Measurements from ENCODE around the gene SBF2. TPM values are rescaled to one million over a fixed set of nuclear protein-coding genes. Genes with fewer than 3 reads are reported as not detected.

SBF2 gene
- polyA plus RNA-seq, 1 donor from 2014 or later: 53.4 TPM

- H3K79me2 ChIP-seq (replicated peaks; ENCODE audit: insufficient read depth, low read length): no peaks in the 10 kb centered on the region
- no peaks in the 10 kb centered on the region for H4K20me1 ChIP-seq (ENCODE audit: insufficient read depth)
- no peaks in the 10 kb centered on the region for H3F3A ChIP-seq (ENCODE audit: insufficient read depth, low read length, poor library complexity, severe bottlenecking)
- no peak overlapping the region for H3K4me2 ChIP-seq (ENCODE audit: low read length)
- TF ChIP-seq EP300 (conservative IDR thresholded peaks at IDR 0.05; ENCODE audit: poor library complexity, severe bottlenecking) (no peak), TAF1 (IDR thresholded peaks at IDR 0.05; ENCODE audit: low read depth) (no peak), SMC3 (conservative IDR thresholded peaks at IDR 0.05; ENCODE audit: poor library complexity) (no peak), RAD21 (conservative IDR thresholded peaks at IDR 0.05) (no peak), MXI1 (conservative IDR thresholded peaks at IDR 0.05; ENCODE audit: poor library complexity, severe bottlenecking) (no peak), POLR2AphosphoS5 (IDR thresholded peaks at IDR 0.05) (no peak), REST (IDR thresholded peaks at IDR 0.05; ENCODE audit: borderline replicate concordance) (no peak)
- H3K4me3 ChIP-seq (ENCODE audit: low read length): no peak overlapping the region
- no peaks in the 10 kb centered on the region for H3K36me3 ChIP-seq (ENCODE audit: insufficient read depth, low read length)
- H3K9ac ChIP-seq (ENCODE audit: low read length): no peak overlapping the region
- H2AFZ ChIP-seq (ENCODE audit: low read depth, low read length): no peak overlapping the region
- no peaks in the 10 kb centered on the region for H3K9me3 ChIP-seq (ENCODE audit: low read length)
- H3K27ac ChIP-seq (ENCODE audit: low read length): no peak overlapping the region
- H3K9me2 ChIP-seq (ENCODE audit: insufficient read depth, low read length): no peaks in the 10 kb centered on the region
- H3K27me3 ChIP-seq (ENCODE audit: insufficient read depth, low read depth, low read length): no peaks in the 10 kb centered on the region
Measured at GRCh38 chr11:10326012-10326964, 32.3 kb upstream of the SBF2 start.

GRCh38 chr11:10325277-10326011, 31.4 kb upstream of the SBF2 start:
- Histone ChIP-seq H2AFZ (ENCODE audit: low read depth, low read length) (no peak overlapping the region), H4K20me1 (ENCODE audit: insufficient read depth) (no peaks in the 10 kb centered on the region), H3K79me2 (replicated peaks; ENCODE audit: insufficient read depth, low read length) (no peaks in the 10 kb centered on the region), H3K27me3 (ENCODE audit: insufficient read depth, low read depth, low read length) (no peaks in the 10 kb centered on the region), H3K9ac (ENCODE audit: low read length) (no peak overlapping the region), H3K4me2 (ENCODE audit: low read length) (no peak overlapping the region), H3K4me3 (ENCODE audit: low read length) (no peak overlapping the region), H3K9me2 (ENCODE audit: insufficient read depth, low read length) (no peaks in the 10 kb centered on the region), H3K9me3 (ENCODE audit: low read length) (no peaks in the 10 kb centered on the region), H3F3A (ENCODE audit: insufficient read depth, low read length, poor library complexity, severe bottlenecking) (no peaks in the 10 kb centered on the region), H3K27ac (ENCODE audit: low read length) (no peak overlapping the region), H3K36me3 (ENCODE audit: insufficient read depth, low read length) (no peaks in the 10 kb centered on the region)
- TF ChIP-seq TAF1 (IDR thresholded peaks at IDR 0.05; ENCODE audit: low read depth) (no peak), CTCF (IDR thresholded peaks at IDR 0.05; ENCODE audit: poor library complexity, severe bottlenecking) (no peak), POLR2AphosphoS5 (IDR thresholded peaks at IDR 0.05) (no peak), REST (IDR thresholded peaks at IDR 0.05; ENCODE audit: borderline replicate concordance) (no peak), SMC3 (conservative IDR thresholded peaks at IDR 0.05; ENCODE audit: poor library complexity) (no peak), EP300 (conservative IDR thresholded peaks at IDR 0.05; ENCODE audit: poor library complexity, severe bottlenecking) (no peak), MXI1 (conservative IDR thresholded peaks at IDR 0.05; ENCODE audit: poor library complexity, severe bottlenecking) (no peak), EZH2 (IDR thresholded peaks at IDR 0.05; ENCODE audit: borderline replicate concordance, insufficient read depth, low read length, poor library complexity, severe bottlenecking) (no peak), RAD21 (conservative IDR thresholded peaks at IDR 0.05) (no peak)
